Endothelial cell of umbilical vein (primary cell): ENCODE data around the gene PYGB. TPM values are rescaled to one million over a fixed set of nuclear protein-coding genes. Genes with fewer than 3 reads are reported as not detected.

Source experiments
- BruUV-seq: library from RNA; stranded (reverse); fragments of 400-500 nt; replicated peaks from 2 replicates; lab custom pipeline; 2021; lab: Mats Ljungman, UMichigan
- CTCF ChIA-PET: fragments of 300-600, 350-600 bp; sonication (Branson Sonifier 250); formaldehyde crosslinking; loops from one replicate; lab custom pipeline; 2021; ENCODE audit warnings: antibody characterized with exemption, inconsistent platforms; lab: Charles Lee
- POLR2A ChIA-PET: fragments of 300-600, 350-600 bp; sonication (Branson Sonifier 250); formaldehyde crosslinking; loops from one replicate; lab custom pipeline; 2021; ENCODE audit warnings: antibody characterized with exemption, inconsistent platforms; lab: Charles Lee
- DNase-seq: peaks from one replicate; pipeline ENCODE4 v3.0.0-alpha.2; 2011; ENCODE audit warnings: low read depth, low spot score
- FAIRE-seq: peaks from 2 replicates; lab custom pipeline; 2011; peaks lifted over from hg19 to GRCh38; lab: Jason Lieb, UNC
- H2AFZ ChIP-seq: 2 replicates; pipeline ENCODE4 v1.6.0; 2012; ENCODE audit warnings: low read depth, low read length, control low read depth, inconsistent platforms
- H3K27ac ChIP-seq: 2 replicates; pipeline ENCODE4 v1.5.1; 2011; ENCODE audit warnings: low read depth, mild to moderate bottlenecking, control low read depth, low read length, moderate library complexity; ENCODE audit not compliant: insufficient read depth
- H3K27me3 ChIP-seq, 2 experiments: 2 replicates each; pipeline versions ENCODE4 v1.6.0 to v1.6.1; 2011; ENCODE audit warnings: low read length in 2 of 2, mixed read lengths in 1 of 2; ENCODE audit not compliant: control insufficient read depth in 2 of 2, insufficient read depth in 2 of 2
- H3K36me3 ChIP-seq, 2 experiments: 2 replicates in 1 of 2; 3 replicates in 1 of 2; pipeline ENCODE4 v1.5.1; 2011; ENCODE audit warnings: low read length in 2 of 2, mild to moderate bottlenecking in 1 of 2, moderate library complexity in 1 of 2; ENCODE audit not compliant: control insufficient read depth in 2 of 2, insufficient read depth in 2 of 2; ENCODE audit errors: extremely low read depth in 1 of 2
- H3K4me1 ChIP-seq: 3 replicates; pipeline ENCODE4 v1.5.1; 2011; ENCODE audit warnings: mild to moderate bottlenecking, low read length; ENCODE audit not compliant: control insufficient read depth, insufficient read depth; ENCODE audit errors: extremely low read depth
- H3K4me2 ChIP-seq: 2 replicates; pipeline ENCODE4 v1.6.1; 2011; ENCODE audit warnings: low read length, control low read depth, mixed read lengths; ENCODE audit not compliant: insufficient read depth
- H3K4me3 ChIP-seq, 3 experiments: fragments of 200-600 bp in 1 of 3; sonication (generic), shearing (Covaris generic) in 1 of 3; replicated peaks in 1 of 3; 2 replicates each; pipeline ENCODE4 v1.5.1; 2011 to 2016; ENCODE audit warnings: control low read depth in 3 of 3, low read length in 3 of 3, mild to moderate bottlenecking in 2 of 3, inconsistent platforms in 1 of 3, low read depth in 1 of 3, moderate library complexity in 1 of 3; ENCODE audit not compliant: insufficient read depth in 1 of 3
- H3K79me2 ChIP-seq: 2 replicates; pipeline ENCODE4 v1.6.0; 2012; ENCODE audit warnings: low read length, inconsistent platforms; ENCODE audit not compliant: control insufficient read depth, insufficient read depth
- H3K9ac ChIP-seq: replicated peaks from 2 replicates; pipeline ENCODE3; 2011; ENCODE audit warnings: low read length, control low read depth; ENCODE audit not compliant: insufficient read depth; ENCODE audit errors: extremely low read depth
- H3K9me1 ChIP-seq: replicated peaks from 3 replicates; pipeline ENCODE4 v1.6.0; 2011; ENCODE audit warnings: mild to moderate bottlenecking, low read length; ENCODE audit not compliant: control insufficient read depth, insufficient read depth; ENCODE audit errors: extremely low read depth
- H3K9me3 ChIP-seq: replicated peaks from 2 replicates; pipeline ENCODE4 v1.5.1; 2012; ENCODE audit warnings: low read length, inconsistent platforms; ENCODE audit not compliant: control insufficient read depth, insufficient read depth
- H4K20me1 ChIP-seq: replicated peaks from 2 replicates; pipeline ENCODE3; 2011; ENCODE audit warnings: mild to moderate bottlenecking, low read length; ENCODE audit not compliant: control insufficient read depth, insufficient read depth; ENCODE audit errors: extremely low read depth
- CTCF ChIP-seq, 2 donors: IDR thresholded peaks; 1 replicate in 1 of 2; 2 replicates in 1 of 2; pipeline ENCODE4 v1.5.1; 2011; ENCODE audit warnings: low read length in 2 of 2, mild to moderate bottlenecking in 2 of 2, moderate library complexity in 2 of 2, control low read depth in 1 of 2, inconsistent platforms in 1 of 2, low read depth in 1 of 2; ENCODE audit not compliant: insufficient read depth in 1 of 2; ENCODE audit errors: extremely low read depth in 1 of 2
- EZH2 ChIP-seq: IDR thresholded peaks from 2 replicates; pipeline ENCODE4 v1.6.1; 2012; ENCODE audit warnings: borderline replicate concordance, low read depth, mild to moderate bottlenecking, moderate library complexity, low read length, inconsistent platforms; ENCODE audit not compliant: severe bottlenecking
- GATA2 ChIP-seq: IDR thresholded peaks from 2 replicates; pipeline ENCODE4 v1.7.0; 2011; ENCODE audit warnings: low read depth, mild to moderate bottlenecking, moderate library complexity, mixed read lengths, low read length; ENCODE audit not compliant: insufficient read length, insufficient read depth
- JUN ChIP-seq: IDR thresholded peaks from 2 replicates; pipeline ENCODE4 v1.6.1; 2011; ENCODE audit warnings: borderline replicate concordance, low read depth; ENCODE audit not compliant: insufficient read length, insufficient read depth
- MAX ChIP-seq: IDR thresholded peaks from 2 replicates; pipeline ENCODE4 v1.6.1; 2011; ENCODE audit not compliant: insufficient read depth, insufficient read length
- POLR2A ChIP-seq: IDR thresholded peaks from 2 replicates; pipeline ENCODE4 v1.6.1; 2012; ENCODE audit warnings: low read depth, mild to moderate bottlenecking, control low read depth, low read length
- POLR2AphosphoS5 ChIP-seq: IDR thresholded peaks from 2 replicates; pipeline ENCODE4 v1.6.1; 2012; ENCODE audit warnings: low read depth, mild to moderate bottlenecking, control low read depth, low read length, moderate library complexity; ENCODE audit not compliant: insufficient read depth
- dilution Hi-C: fragments of 300-500 bp; cut with MboI; formaldehyde crosslinking; loops from one replicate; pipeline ENCODE4 v1.15.0; 2019; ENCODE audit warnings: low sequenced_read_pairs; ENCODE audit not compliant: extremely low pct_ligation_motif_present
- intact Hi-C: fragments of 100-400 bp; cut with micrococcal nuclease; formaldehyde crosslinking; loops from one replicate; pipeline ENCODE4 v1.10.0; 2022
- polyA plus RNA-seq, 4 experiments: library from polyadenylated mRNA; depleted of rRNA in 3 of 4; stranded (reverse) in 3 of 4; unstranded in 1 of 4; fragments of >200 nt; gene quantifications; 2 replicates each; pipeline versions ENCODE4 v1.2.1 to v1.2.3, GENCODE V29; 2011 to 2012; ENCODE audit warnings: missing spikeins in 1 of 4
- total RNA-seq: library from RNA; stranded (reverse); gene quantifications from 2 replicates; pipeline ENCODE4 v1.2.3, GENCODE V29; 2021

PYGB gene
- total and polyA plus RNA-seq, 2 donors (not counting 3 experiments of a cell fraction or from before 2014, with no cell fraction given) = 36.1 to 60.2 TPM

- no peak for TF ChIP-seq JUN
- no peak for TF ChIP-seq CTCF (IDR thresholded peaks at IDR 0.05; ENCODE audit: extremely low read depth in 1 of 2, insufficient read depth in 1 of 2, low read depth in 1 of 2, low read length in 2 of 2)
- TF ChIP-seq POLR2A = no peak
- TF ChIP-seq GATA2 = no peak
- no peak overlapping the region for H2AFZ ChIP-seq
- H3K4me2 ChIP-seq = no peak overlapping the region
- no peaks in the 10 kb centered on the region for H3K79me2 ChIP-seq
- no peaks in the 10 kb centered on the region for H3K9me1 ChIP-seq
- no peaks in the 10 kb centered on the region for H3K9me3 ChIP-seq
- peaks cover 4% of the 10 kb centered on the region for H3K4me1 ChIP-seq
- no peaks in the 10 kb centered on the region for H4K20me1 ChIP-seq
- H3K27me3 ChIP-seq = no peaks in the 10 kb centered on the region
- no peak overlapping the region for H3K27ac ChIP-seq
- H3K9ac ChIP-seq = no peak overlapping the region
- intact Hi-C loops = no loop called here
- CTCF ChIA-PET = interaction anchor here (2.8 kb wide), 1 partner anchor 29 kb away, joined by 10 read pairs; the partner anchor contains the start of gene PYGB
- BruUV-seq = no TSS peak
- no peak overlapping the region for H3K4me3 ChIP-seq
- no peak for DNase-seq
- no peak for FAIRE-seq
- POLR2A ChIA-PET = no interaction called here
- dilution Hi-C loops = no loop called here
- H3K36me3 ChIP-seq = peaks cover 0 to 3% of the 10 kb centered on the region in 2 experiments
These were observed 29.4 kb upstream of the PYGB start for GRCh38 chr20:25218492-25218891.

- dilution Hi-C loops = no loop called here
- no peak overlapping the region for H3K4me3 ChIP-seq
- ChIA-PET POLR2A (no interaction called here), CTCF (interaction anchor here (9.7 kb wide), 1 partner anchor 28 kb away, joined by 93 read pairs; the partner anchor contains the start of gene PYGB)
- H3K36me3 ChIP-seq = no peaks in the 10 kb centered on the region
- intact Hi-C loops = no loop called here
- no peak overlapping the region for H3K27ac ChIP-seq
- TF ChIP-seq JUN = no peak
- TF ChIP-seq MAX = no peak
- TF ChIP-seq EZH2 = no peak
- no peak for TF ChIP-seq POLR2AphosphoS5
- no TSS peak for BruUV-seq
- FAIRE-seq (no peak), DNase-seq (no peak)
- H3K9me1 ChIP-seq = no peaks in the 10 kb centered on the region
- no peaks in the 10 kb centered on the region for H3K79me2 ChIP-seq
- no peak overlapping the region for H3K4me2 ChIP-seq
- no peak overlapping the region for H3K9ac ChIP-seq
- H3K27me3 ChIP-seq = no peaks in the 10 kb centered on the region
- peaks cover 10% of the 10 kb centered on the region for H3K4me1 ChIP-seq
- no peaks in the 10 kb centered on the region for H3K9me3 ChIP-seq
- no peak overlapping the region for H2AFZ ChIP-seq
- no peaks in the 10 kb centered on the region for H4K20me1 ChIP-seq
These were observed 28.5 kb upstream of the PYGB start for GRCh38 chr20:25219365-25219764.
